ENCODE results near the gene EHBP1.
"Not testable (repeated sequence)": the region's sequence is repeated elsewhere in the genome, so short reads cannot be mapped to it uniquely, and the experiment has no call there.

The EHBP1 gene

DNA sequence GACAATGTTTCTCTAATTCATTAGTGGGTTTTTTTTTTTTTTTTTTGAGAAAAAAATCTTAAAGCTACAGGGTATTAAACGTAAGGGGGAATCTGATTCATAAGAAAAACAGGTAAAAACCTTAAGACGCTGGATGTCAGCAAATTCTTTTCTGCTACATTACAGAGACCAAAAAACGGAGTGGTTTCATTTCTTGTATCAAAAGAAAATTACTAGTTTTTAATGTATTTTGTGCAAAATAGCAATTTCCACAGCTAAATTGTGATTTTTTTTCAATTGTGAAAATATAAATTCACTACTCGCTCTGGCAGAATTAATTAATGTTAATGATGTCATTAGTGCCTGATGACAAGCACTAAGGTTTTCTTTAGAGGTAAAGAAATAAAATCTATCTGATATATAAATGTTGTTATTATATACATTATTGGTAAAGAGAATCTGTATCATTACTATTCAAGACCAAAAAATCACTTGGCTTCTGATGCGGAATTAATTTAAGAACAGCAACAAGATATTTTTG, 355.0 kb downstream of the EHBP1 start:
- DNase-seq (ENCODE audit: low spot score), result no peak
- in situ Hi-C loops (cut with MboI; ENCODE audit: low sequenced_read_pairs, unreplicated experiment), result no loop called here
- TF ChIP-seq, protein P1, sequence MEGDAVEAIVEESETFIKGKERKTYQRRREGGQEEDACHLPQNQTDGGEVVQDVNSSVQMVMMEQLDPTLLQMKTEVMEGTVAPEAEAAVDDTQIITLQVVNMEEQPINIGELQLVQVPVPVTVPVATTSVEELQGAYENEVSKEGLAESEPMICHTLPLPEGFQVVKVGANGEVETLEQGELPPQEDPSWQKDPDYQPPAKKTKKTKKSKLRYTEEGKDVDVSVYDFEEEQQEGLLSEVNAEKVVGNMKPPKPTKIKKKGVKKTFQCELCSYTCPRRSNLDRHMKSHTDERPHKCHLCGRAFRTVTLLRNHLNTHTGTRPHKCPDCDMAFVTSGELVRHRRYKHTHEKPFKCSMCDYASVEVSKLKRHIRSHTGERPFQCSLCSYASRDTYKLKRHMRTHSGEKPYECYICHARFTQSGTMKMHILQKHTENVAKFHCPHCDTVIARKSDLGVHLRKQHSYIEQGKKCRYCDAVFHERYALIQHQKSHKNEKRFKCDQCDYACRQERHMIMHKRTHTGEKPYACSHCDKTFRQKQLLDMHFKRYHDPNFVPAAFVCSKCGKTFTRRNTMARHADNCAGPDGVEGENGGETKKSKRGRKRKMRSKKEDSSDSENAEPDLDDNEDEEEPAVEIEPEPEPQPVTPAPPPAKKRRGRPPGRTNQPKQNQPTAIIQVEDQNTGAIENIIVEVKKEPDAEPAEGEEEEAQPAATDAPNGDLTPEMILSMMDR (IDR thresholded peaks at IDR 0.05; ENCODE audit: borderline replicate concordance, control extremely low read depth, extremely low read depth, insufficient read depth, missing control alignments), result no peak

DNA sequence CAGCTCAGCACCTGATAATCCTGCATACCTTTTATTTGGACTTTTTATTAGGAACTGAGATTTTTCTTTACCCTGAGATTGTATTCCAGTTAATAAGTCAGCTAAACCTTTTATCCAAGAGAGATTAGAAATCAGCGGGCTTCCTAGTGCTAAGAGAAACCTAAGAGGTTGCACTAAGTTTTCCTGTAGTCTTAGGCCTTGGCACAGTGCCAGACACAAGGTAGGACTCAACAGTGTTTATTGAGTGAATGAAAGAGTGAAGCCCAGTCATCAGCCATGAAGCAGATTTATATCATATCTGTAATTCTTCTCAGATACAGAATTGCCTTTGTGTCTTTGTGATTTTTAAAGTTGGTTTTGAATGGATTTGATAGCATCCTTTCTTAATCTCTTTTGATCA, 358.7 kb downstream of the EHBP1 start:
- no peak for DNase-seq (ENCODE audit: low spot score)
- in situ Hi-C loops (cut with MboI; ENCODE audit: low sequenced_read_pairs, unreplicated experiment), result no loop called here

DNA sequence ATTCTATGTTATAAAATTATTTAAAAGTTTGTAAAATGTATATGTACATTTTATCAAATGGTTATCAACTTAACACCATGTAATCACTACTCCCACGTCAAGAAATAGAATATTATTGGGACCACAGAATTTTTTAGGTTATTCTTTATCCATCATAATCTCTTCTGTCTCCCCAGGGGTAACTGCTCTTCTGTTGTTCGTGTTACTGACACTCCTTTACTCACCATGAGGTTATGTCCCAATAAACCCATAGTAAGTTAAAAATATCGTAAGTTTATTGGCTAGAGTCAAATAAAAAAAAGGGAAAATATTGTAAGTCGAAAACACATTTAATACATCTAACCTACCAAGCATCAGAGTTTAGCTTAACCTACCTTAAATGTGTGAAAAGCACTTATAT, 359.1 kb downstream of the EHBP1 start:
- no peak for DNase-seq (ENCODE audit: low spot score)
- TF ChIP-seq, protein P1 (IDR thresholded peaks at IDR 0.05; ENCODE audit: borderline replicate concordance, control extremely low read depth, extremely low read depth, insufficient read depth, missing control alignments), result no peak
- in situ Hi-C loops (cut with MboI; ENCODE audit: low sequenced_read_pairs, unreplicated experiment), result no loop called here

More for the DNA sequence above, 358.7 kb downstream of the EHBP1 start:
- TF ChIP-seq, protein P1 (IDR thresholded peaks at IDR 0.05; ENCODE audit: borderline replicate concordance, control extremely low read depth, extremely low read depth, insufficient read depth, missing control alignments), result no peak

DNA sequence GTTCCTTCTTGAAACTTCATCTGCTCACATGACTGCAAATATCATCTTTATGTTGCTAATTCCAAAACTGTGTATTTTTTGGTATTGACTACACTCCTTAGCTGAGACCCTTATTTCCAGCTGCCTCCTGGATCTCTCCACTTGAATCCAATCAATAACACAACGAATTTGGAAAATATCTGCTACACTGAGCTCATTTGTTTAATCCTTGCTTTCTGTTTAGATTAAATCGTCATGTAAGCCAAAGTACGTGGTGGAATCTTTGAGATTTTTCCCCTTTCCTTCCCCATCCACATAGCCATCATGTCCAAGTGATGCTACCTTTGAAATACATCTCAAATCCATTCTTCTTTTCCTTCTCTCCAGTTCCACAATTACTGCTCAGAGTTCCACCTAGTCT, 360.8 kb downstream of the EHBP1 start:
- in situ Hi-C loops (cut with MboI; ENCODE audit: low sequenced_read_pairs, unreplicated experiment), result no loop called here
- no peak for DNase-seq (ENCODE audit: low spot score)
- TF ChIP-seq, protein P1 (IDR thresholded peaks at IDR 0.05; ENCODE audit: borderline replicate concordance, control extremely low read depth, extremely low read depth, insufficient read depth, missing control alignments), result no peak

DNA sequence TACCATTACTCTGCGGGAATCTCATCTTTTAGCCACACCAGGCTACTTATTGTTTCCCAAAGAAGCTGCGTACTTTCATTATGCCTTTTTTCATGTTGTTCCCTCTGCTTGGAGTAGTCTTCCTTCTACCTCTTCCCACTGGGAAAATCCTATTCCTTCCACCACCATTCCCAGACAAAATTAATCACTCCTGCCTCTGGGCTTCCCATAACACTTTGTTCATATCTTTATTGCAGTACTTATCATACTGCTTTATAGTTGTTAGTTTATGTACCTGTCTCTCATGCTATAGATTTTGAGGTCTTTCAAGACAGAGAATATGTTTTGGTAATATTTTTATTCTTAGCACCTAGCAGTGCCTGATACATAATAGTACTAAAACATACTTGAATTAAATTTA, 361.3 kb downstream of the EHBP1 start:
- DNase-seq (ENCODE audit: low spot score), result no peak
- TF ChIP-seq, protein P1 (IDR thresholded peaks at IDR 0.05; ENCODE audit: borderline replicate concordance, control extremely low read depth, extremely low read depth, insufficient read depth, missing control alignments), result no peak
- in situ Hi-C loops (cut with MboI; ENCODE audit: low sequenced_read_pairs, unreplicated experiment), result no loop called here

DNA sequence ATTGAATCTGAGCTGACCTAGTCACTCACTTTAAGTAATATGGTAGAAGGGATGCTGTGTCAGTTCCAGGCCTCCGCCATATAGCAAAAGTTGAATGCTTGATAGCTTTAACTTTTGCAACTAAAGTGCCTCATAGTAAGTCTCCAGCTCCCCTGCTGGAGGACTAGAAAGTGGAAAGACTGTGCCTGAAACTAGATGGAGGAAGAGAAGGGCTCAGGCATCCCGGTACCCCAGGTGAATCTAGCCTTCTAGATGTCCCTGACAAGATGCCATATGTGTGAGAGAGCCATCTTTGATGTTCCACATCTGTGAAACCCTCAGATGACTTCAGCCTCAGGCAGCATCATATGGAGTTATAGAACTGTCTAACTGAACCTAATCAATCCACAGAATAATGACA, 366.2 kb downstream of the EHBP1 start:
- DNase-seq (ENCODE audit: low spot score), result no peak
- in situ Hi-C loops (cut with MboI; ENCODE audit: low sequenced_read_pairs, unreplicated experiment), result no loop called here
- TF ChIP-seq, protein P1 (IDR thresholded peaks at IDR 0.05; ENCODE audit: borderline replicate concordance, control extremely low read depth, extremely low read depth, insufficient read depth, missing control alignments), result no peak

DNA sequence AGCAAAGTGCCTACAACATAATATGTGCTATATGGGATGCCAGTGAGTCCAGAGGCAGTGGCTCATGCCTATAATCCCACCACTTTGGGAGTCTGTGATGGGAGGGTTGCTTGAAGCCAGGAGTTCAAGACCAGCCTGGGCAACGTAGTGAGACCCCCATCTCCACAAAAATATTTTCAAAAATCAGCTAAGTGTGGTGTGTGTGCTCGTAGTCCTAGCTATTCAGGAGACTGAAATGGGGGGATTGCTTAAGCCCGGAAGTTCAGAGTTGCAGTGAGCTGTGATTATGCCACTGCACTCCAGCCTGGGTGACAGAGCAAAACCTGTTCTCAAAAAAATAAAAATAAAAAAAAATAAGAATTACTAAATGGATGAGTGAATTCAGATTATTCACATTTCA, 368.5 kb downstream of the EHBP1 start:
- no peak for DNase-seq (ENCODE audit: low spot score)
- TF ChIP-seq, protein P1 (IDR thresholded peaks at IDR 0.05; ENCODE audit: borderline replicate concordance, control extremely low read depth, extremely low read depth, insufficient read depth, missing control alignments), result no peak
- in situ Hi-C loops (cut with MboI; ENCODE audit: low sequenced_read_pairs, unreplicated experiment), result no loop called here

DNA sequence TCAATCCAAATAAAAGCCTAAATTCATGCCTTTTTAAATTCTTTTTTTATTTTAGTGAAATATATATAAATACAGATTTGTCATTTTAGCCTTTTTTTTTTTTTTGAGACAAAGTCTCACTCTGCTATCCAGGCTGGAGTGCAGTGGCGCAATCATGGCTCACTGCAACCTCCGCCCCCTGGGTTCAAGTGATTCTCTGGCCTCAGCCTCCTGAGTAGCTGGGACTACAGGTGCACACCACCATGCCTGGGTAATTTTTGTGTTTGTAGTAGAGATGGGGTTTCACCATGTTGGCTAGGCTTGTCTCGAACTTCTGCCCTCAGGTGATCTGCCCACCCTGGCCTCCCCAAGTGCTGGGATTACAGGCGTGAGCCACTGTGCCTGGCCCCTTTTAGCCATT, 368.9 kb downstream of the EHBP1 start:
- DNase-seq (ENCODE audit: low spot score); in situ Hi-C loops (cut with MboI; ENCODE audit: low sequenced_read_pairs, unreplicated experiment): not testable (repeated sequence)

Data from GM13976 (cell line).